Ishikawa (cell line): Measurements from ENCODE around the gene PDZD2.

Source experiments
- CEBPB ChIP-seq: IDR thresholded peaks from 2 replicates; pipeline ENCODE4 v1.6.1; 2012
- CREB1 ChIP-seq: IDR thresholded peaks from 2 replicates; pipeline ENCODE4 v1.6.1; 2012; ENCODE audit warnings: low read depth
- EGR1 ChIP-seq: IDR thresholded peaks from 2 replicates; pipeline ENCODE4 v1.6.1; 2012
- EP300 ChIP-seq: IDR thresholded peaks from 2 replicates; pipeline ENCODE4 v1.6.1; 2012; ENCODE audit warnings: borderline replicate concordance
- FOXM1 ChIP-seq: IDR thresholded peaks from 2 replicates; pipeline ENCODE4 v1.6.1; 2012; ENCODE audit warnings: low read depth, borderline replicate concordance
- MAX ChIP-seq: IDR thresholded peaks from 2 replicates; pipeline ENCODE4 v1.6.1; 2012
- NFIC ChIP-seq: IDR thresholded peaks from 2 replicates; pipeline ENCODE4 v1.6.1; 2012
- RAD21 ChIP-seq: IDR thresholded peaks from 2 replicates; pipeline ENCODE4 v1.6.1; 2012; ENCODE audit warnings: low read depth
- REST ChIP-seq: IDR thresholded peaks from 2 replicates; pipeline ENCODE4 v1.6.1; 2012; ENCODE audit warnings: low read depth, mild to moderate bottlenecking
- TAF1 ChIP-seq: IDR thresholded peaks from 2 replicates; pipeline ENCODE4 v1.6.1; 2012; ENCODE audit warnings: low read depth, mild to moderate bottlenecking
- TCF12 ChIP-seq: IDR thresholded peaks from 2 replicates; pipeline ENCODE4 v1.6.1; 2012; ENCODE audit warnings: low read depth
- TEAD4 ChIP-seq: IDR thresholded peaks from 2 replicates; pipeline ENCODE4 v1.6.1; 2012
- YY1 ChIP-seq: IDR thresholded peaks from 2 replicates; pipeline ENCODE4 v1.6.1; 2012; ENCODE audit warnings: low read depth
- ZBTB7A ChIP-seq: IDR thresholded peaks from 2 replicates; pipeline ENCODE4 v1.6.1; 2012; ENCODE audit warnings: low read depth
- TF ChIP-seq, protein P1 (sequence below): IDR thresholded peaks from 2 replicates; pipeline ENCODE4 v1.6.1; 2012

PDZD2 gene

DNA sequence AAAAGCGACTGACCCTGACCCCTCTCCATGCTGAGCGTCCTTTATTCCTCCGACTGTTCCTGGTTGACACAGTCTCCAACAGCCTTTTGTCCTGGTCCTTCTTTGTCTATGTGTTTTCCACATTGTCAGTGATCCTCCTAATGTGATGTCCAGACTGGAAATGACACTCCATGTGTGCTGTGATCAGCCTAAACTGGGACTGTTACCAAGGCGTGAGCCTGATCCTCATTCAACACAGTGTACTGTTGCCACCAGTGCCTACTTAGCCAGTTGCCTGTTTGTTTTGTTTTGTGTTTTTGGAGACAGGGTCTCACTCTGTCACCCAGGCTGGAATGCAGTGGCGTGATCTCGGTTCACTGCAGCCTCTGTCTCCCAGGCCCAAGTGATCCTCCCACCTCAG lies 343.1 kb downstream of the PDZD2 start:
- no peak for TF ChIP-seq TAF1
- TF ChIP-seq, protein P1, sequence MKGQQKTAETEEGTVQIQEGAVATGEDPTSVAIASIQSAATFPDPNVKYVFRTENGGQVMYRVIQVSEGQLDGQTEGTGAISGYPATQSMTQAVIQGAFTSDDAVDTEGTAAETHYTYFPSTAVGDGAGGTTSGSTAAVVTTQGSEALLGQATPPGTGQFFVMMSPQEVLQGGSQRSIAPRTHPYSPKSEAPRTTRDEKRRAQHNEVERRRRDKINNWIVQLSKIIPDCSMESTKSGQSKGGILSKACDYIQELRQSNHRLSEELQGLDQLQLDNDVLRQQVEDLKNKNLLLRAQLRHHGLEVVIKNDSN: no peak
- TF ChIP-seq CEBPB: no peak
- no peak for TF ChIP-seq EGR1
- no peak for TF ChIP-seq RAD21
- TF ChIP-seq FOXM1: no peak
- no peak for TF ChIP-seq TEAD4
- no peak for TF ChIP-seq ZBTB7A
- no peak for TF ChIP-seq EP300
- no peak for TF ChIP-seq TCF12
- no peak for TF ChIP-seq REST

GRCh38 chr5:31982621-31983020 lies 343.7 kb downstream of the PDZD2 start:
- no peak for TF ChIP-seq TAF1
- no peak for TF ChIP-seq RAD21
- no peak for TF ChIP-seq EP300
- TF ChIP-seq NFIC: no peak
- no peak for TF ChIP-seq YY1
- no peak for TF ChIP-seq ZBTB7A
- no peak for TF ChIP-seq FOXM1
- TF ChIP-seq, protein P1: no peak

- TF ChIP-seq MAX (no peak), NFIC (no peak), EP300 (no peak)
- TF ChIP-seq, protein P1: no peak
Measured at GRCh38 chr5:31983851-31984250, 344.9 kb downstream of the PDZD2 start.

DNA sequence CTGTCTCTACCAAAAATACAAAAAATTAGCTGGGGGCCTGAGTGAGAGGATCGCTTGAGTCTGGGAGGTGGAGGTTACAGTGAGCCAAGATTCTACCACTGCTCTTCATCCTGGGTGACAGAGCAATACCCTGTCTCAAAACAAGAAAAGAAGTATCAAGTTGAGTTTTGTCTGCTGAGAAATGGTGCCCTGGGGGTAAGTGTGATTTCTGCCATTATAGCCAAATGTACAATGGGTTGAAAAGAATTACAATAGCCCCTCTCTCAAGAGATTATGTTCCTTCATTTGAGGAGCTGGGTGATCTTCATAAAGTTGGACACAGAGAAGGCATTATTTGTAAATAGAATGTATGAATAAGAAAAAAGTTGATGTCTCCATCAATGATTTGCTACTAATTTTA lies 345.8 kb downstream of the PDZD2 start:
- TF ChIP-seq FOXM1 (no peak), YY1 (no peak), CREB1 (no peak), NFIC (no peak), EGR1 (no peak), TEAD4 (no peak), CEBPB (no peak), EP300 (no peak), MAX (no peak), TAF1 (no peak)
- TF ChIP-seq, protein P1: no peak

GRCh38 chr5:31986101-31986500 lies 347.2 kb downstream of the PDZD2 start:
- TF ChIP-seq NFIC: no peak
- TF ChIP-seq FOXM1: no peak
- TF ChIP-seq TCF12: no peak
- TF ChIP-seq YY1: no peak
- TF ChIP-seq CEBPB: no peak
- no peak for TF ChIP-seq RAD21
- TF ChIP-seq REST: no peak
- TF ChIP-seq TEAD4: no peak
- TF ChIP-seq, protein P1: no peak
- no peak for TF ChIP-seq EP300
- TF ChIP-seq MAX: no peak
- TF ChIP-seq TAF1: no peak
- TF ChIP-seq EGR1: no peak
- no peak for TF ChIP-seq ZBTB7A
- TF ChIP-seq CREB1: no peak
